Measurements from ENCODE around the gene MRPL52.

DNA sequence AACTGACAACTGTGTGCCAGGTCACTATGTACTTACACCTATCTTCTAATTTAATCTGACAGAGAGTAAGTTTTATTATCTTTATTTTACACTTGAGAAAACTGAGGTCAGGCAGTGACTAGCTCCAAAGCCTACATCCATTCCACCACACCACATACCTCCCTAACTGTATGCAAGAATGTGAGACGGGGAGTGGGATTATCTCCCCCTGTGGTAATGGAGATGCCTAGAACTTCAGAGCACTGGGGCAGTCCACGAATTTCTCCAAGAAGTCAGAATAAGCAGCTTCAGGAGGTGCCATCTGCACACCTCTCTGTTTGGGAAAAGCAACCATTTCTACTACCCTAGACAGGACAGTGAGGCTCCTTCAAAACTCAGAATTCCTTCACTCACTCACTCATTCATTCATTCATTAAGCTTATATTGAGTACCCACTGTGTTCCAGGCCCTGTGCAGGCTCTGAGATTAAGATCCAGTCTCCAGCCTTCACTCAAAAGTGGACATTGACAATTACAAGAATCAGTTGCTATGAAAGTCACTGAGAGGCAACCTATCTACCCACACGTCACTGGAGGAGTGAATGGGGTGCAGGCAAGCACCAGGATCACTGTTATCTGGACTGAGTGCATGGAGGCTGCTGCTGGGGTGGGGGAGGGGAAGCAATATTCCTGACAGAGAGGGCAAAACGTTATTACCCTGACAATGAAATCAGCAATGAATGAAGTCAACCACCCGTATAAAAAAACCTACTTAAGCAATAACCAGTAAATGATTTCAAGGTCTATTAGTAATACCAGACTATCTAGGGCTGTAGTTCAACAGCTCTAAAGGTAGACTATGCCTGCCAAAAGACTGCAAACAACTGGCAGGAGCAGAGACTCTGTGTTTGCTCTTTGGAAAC, 32.4 kb upstream of the MRPL52 start:
- TF ChIP-seq, protein P1, sequence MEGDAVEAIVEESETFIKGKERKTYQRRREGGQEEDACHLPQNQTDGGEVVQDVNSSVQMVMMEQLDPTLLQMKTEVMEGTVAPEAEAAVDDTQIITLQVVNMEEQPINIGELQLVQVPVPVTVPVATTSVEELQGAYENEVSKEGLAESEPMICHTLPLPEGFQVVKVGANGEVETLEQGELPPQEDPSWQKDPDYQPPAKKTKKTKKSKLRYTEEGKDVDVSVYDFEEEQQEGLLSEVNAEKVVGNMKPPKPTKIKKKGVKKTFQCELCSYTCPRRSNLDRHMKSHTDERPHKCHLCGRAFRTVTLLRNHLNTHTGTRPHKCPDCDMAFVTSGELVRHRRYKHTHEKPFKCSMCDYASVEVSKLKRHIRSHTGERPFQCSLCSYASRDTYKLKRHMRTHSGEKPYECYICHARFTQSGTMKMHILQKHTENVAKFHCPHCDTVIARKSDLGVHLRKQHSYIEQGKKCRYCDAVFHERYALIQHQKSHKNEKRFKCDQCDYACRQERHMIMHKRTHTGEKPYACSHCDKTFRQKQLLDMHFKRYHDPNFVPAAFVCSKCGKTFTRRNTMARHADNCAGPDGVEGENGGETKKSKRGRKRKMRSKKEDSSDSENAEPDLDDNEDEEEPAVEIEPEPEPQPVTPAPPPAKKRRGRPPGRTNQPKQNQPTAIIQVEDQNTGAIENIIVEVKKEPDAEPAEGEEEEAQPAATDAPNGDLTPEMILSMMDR (IDR thresholded peaks at IDR 0.05; ENCODE audit: insufficient read depth, low read length) = no peak
- TF ChIP-seq SPI1 (IDR thresholded peaks at IDR 0.05; ENCODE audit: borderline replicate concordance, low read depth) = no peak
